ENCODE data around the gene UBE2D3.

UBE2D3 gene

GRCh38 chr4:102760645-102761295, 66.6 kb downstream of the UBE2D3 start, which contains the start of gene MANBA:
TSS of gene MANBA (minus strand) at chr4:102760968. CDS start at chr4:102760894, 74 bp downstream.
- FAIRE-seq (peak; percentile 91), DNase-seq (ENCODE audit: insufficient read length) (peak; percentile 92)
- TF ChIP-seq POLR2AphosphoS5 (IDR thresholded peaks at IDR 0.05; ENCODE audit: low read depth, low read length) = peak; percentile 88
- TF ChIP-seq POLR2A (IDR thresholded peaks at IDR 0.05; ENCODE audit: low read depth, low read length) = peak; percentile 92
- TF ChIP-seq TAF1 (IDR thresholded peaks at IDR 0.05; ENCODE audit: borderline replicate concordance, low read depth, low read length) = peak; percentile 60; the same call in 1 of the 2 replicates

DNA sequence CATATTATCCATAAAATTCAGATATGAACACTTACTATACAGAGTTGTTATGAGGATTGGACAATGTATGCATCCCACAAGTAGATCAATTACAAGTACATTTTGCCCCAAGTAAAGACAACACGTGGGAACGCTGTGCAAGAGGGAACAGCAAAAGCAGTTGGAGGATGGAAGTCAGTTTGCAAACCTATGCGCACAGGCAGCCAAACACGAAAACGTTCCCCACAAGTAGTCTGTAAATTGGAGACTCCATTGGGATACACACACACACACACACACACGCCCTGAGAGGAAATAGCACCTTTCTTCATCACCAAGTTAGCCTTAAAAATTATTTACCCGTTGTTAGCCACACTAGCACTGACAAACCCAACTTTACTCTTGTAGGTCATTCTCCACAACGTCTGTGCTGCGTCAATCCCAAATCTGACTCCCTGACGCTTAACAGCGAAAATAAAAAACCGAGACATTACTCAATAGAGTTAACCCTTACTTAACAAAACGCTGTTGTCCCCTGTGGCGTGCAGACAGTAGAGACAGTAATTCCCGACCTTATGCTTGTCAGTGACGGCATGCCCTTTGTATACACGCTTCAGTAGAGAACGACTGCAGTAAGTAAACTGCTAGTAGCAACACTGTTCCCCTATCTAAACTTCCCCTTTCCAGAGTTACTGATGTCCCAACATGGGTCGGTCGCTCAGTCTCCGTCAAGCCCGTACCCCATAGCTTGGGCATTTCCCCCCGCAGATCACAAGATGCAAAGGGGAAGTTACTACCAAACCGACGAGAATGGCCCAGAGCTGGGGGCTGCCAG, 67.3 kb downstream of the UBE2D3 start:
- FAIRE-seq = peak; percentile 94
- no peak for TF ChIP-seq POLR2AphosphoS5 (IDR thresholded peaks at IDR 0.05; ENCODE audit: low read depth, low read length)
- no peak for TF ChIP-seq POLR2A (IDR thresholded peaks at IDR 0.05; ENCODE audit: low read depth, low read length)
- TF ChIP-seq TAF1 (IDR thresholded peaks at IDR 0.05; ENCODE audit: borderline replicate concordance, low read depth, low read length) = no peak
- no peak for DNase-seq (ENCODE audit: insufficient read length)

- TF ChIP-seq POLR2AphosphoS5 (IDR thresholded peaks at IDR 0.05; ENCODE audit: low read depth, low read length) (no peak), TAF1 (IDR thresholded peaks at IDR 0.05; ENCODE audit: borderline replicate concordance, low read depth, low read length) (no peak), POLR2A (IDR thresholded peaks at IDR 0.05; ENCODE audit: low read depth, low read length) (no peak)
Measured at GRCh38 chr4:102758241-102759160, 68.8 kb downstream of the UBE2D3 start.

GRCh38 chr4:102757681-102758080, 69.7 kb downstream of the UBE2D3 start:
- TF ChIP-seq POLR2A (IDR thresholded peaks at IDR 0.05; ENCODE audit: low read depth, low read length) = no peak
- no peak for TF ChIP-seq POLR2AphosphoS5 (IDR thresholded peaks at IDR 0.05; ENCODE audit: low read depth, low read length)
- TF ChIP-seq TAF1 (IDR thresholded peaks at IDR 0.05; ENCODE audit: borderline replicate concordance, low read depth, low read length) = no peak
- FAIRE-seq = no peak
- DNase-seq (ENCODE audit: insufficient read length) = no peak

More at GRCh38 chr4:102758241-102759160, 68.8 kb downstream of the UBE2D3 start:
- no peak for FAIRE-seq
- no peak for DNase-seq (ENCODE audit: insufficient read length)

- TF ChIP-seq POLR2A (IDR thresholded peaks at IDR 0.05; ENCODE audit: low read depth, low read length) (no peak), TAF1 (IDR thresholded peaks at IDR 0.05; ENCODE audit: borderline replicate concordance, low read depth, low read length) (no peak), POLR2AphosphoS5 (IDR thresholded peaks at IDR 0.05; ENCODE audit: low read depth, low read length) (no peak)
- FAIRE-seq (no peak), DNase-seq (ENCODE audit: insufficient read length) (no peak)
Measured at GRCh38 chr4:102754044-102754443, 73.3 kb downstream of the UBE2D3 start.

- DNase-seq (ENCODE audit: insufficient read length) = no peak
- FAIRE-seq = no peak
- no peak for TF ChIP-seq TAF1 (IDR thresholded peaks at IDR 0.05; ENCODE audit: borderline replicate concordance, low read depth, low read length)
- TF ChIP-seq POLR2A (IDR thresholded peaks at IDR 0.05; ENCODE audit: low read depth, low read length) = no peak
- no peak for TF ChIP-seq POLR2AphosphoS5 (IDR thresholded peaks at IDR 0.05; ENCODE audit: low read depth, low read length)
Measured at GRCh38 chr4:102751941-102752340, 75.4 kb downstream of the UBE2D3 start.
